Left renal cortex interstitium (tissue), 4 donors: ENCODE results near the gene NEK5. TPM values are rescaled to one million over a fixed set of nuclear protein-coding genes. Genes with fewer than 3 reads are reported as not detected.
"Not testable (repeated sequence)": the region's sequence is repeated elsewhere in the genome, so short reads cannot be mapped to it uniquely, and the experiment has no call there.

ENCODE experiments used
- DNase-seq, 4 donors: peaks; one replicate each; pipeline ENCODE4 v3.0.0-alpha.2; 2013; ENCODE audit warnings: low read depth in 4 of 4, low spot score in 2 of 4, missing footprints in 1 of 4
- polyA plus RNA-seq, 4 donors: library from polyadenylated mRNA; unstranded; fragments of 120-200 nt; gene quantifications; one replicate each; pipeline ENCODE4 v1.2.1, GENCODE V29; 2013; ENCODE audit not compliant: insufficient read length in 4 of 4

The NEK5 gene
- polyA plus RNA-seq, 4 donors, result 2.4 to 6.7 (median 4.1) TPM

DNA sequence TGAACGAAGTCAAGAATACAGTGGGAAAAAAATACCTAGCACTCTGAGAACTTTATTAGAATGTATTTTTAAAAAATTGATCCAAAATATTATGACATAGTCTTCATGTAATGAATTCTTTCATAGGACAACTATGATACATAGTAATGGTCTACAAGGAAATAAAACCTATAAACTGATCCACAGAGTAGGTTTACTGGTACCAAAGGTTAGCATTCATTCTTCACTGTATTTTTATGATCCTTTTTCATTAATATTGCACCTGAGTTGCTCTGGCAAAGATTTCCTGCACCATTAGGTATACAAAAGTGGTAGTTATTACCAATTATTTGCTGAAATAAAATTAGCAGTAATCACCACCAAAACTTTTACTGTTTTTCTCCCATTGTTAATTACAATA is 26.3 kb upstream of the NEK5 start:
- DNase-seq, result no peak

DNA sequence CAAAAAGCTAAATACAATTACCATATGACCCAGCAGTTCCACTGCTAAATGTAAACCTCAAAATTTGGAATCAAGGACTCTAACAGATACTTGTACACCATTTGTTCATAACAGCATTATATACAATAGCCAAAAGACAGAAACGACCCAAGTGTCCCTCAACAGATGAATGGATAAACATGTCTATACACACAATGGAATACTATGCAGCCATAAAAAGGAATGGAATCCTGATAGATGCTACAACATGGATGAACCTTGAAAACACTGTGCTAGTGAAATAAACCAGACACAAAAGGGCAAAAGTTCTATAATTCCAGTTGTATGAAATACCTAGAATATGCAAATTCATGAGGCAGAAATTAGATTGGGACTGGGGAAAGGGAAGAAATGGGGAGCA is 18.4 kb upstream of the NEK5 start:
- DNase-seq, result no peak

DNA sequence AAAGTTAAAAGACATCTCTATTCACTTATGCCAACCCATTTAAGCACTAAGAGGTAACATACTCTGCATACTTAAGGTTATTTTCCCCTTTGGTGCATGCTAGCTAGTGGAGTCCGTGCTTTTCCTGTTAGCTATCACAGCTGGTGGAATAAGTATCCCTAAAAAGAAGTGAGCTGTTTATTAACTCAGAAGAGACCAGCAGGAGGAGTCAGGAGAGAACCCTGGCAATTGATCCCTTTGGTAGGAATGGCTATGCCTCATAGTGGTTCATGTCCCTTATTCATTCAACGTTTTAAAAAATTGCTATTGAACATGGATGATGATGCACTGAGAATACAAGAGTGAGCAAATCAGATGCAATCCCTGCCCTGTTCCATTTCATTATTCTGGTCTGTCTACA is 12.4 kb upstream of the NEK5 start:
- no peak for DNase-seq

DNA sequence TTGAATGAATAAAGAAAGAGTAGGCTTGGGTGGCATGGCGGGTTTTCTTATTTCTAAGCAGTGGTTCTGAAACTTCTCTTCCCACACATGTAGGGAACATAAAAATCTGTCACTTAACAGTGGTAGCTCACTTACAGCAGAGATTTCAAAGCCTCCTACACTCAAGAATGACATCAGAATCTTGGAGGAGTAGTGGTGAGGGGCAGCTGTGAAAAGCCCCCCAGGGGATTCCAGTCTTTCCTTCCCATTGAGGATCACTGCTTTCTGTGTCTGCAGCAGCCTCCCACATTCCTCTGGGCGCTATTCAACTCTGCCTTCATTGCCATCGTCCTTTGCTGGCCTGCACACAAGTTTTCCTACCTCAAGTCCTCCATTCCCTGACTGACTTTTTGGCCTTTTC is 8.6 kb upstream of the NEK5 start:
- DNase-seq, result no peak

DNA sequence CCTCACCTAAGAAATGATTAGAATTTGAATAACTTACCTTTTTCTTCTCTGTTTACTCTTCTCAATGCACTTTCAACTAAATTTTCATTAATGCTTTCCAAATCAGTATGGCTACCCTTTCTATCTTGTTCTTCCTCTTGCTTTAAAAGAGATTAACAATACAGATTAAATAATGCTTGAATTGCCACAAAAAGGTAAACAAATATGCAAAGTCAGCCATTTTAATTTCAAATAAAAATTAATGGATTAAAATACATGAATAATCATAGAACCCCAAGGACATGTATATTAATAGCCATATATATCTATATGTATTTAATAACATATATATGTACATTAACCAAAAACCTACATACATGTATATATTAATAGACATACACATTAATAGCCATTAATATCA is 7.9 kb upstream of the NEK5 start:
- no peak for DNase-seq

DNA sequence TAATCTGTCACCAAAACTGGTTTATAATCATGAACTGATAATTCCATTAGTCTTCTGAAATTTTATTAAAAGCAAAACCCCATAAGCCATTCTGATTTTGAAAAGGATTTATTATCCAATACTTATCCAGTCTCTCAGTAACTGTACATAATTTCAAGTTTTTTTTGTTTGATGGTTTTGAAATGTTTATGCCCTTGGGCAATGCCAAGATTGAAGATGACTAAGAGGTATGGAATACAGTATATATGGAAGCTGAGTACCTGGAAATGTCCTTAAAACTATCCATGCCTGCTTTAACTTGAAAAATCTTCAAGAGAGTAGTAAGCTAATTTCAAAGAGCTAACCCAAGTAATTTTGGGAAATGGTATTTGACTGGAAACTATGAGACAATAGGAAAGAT is 1.8 kb upstream of the NEK5 start:
- DNase-seq, result no peak

DNA sequence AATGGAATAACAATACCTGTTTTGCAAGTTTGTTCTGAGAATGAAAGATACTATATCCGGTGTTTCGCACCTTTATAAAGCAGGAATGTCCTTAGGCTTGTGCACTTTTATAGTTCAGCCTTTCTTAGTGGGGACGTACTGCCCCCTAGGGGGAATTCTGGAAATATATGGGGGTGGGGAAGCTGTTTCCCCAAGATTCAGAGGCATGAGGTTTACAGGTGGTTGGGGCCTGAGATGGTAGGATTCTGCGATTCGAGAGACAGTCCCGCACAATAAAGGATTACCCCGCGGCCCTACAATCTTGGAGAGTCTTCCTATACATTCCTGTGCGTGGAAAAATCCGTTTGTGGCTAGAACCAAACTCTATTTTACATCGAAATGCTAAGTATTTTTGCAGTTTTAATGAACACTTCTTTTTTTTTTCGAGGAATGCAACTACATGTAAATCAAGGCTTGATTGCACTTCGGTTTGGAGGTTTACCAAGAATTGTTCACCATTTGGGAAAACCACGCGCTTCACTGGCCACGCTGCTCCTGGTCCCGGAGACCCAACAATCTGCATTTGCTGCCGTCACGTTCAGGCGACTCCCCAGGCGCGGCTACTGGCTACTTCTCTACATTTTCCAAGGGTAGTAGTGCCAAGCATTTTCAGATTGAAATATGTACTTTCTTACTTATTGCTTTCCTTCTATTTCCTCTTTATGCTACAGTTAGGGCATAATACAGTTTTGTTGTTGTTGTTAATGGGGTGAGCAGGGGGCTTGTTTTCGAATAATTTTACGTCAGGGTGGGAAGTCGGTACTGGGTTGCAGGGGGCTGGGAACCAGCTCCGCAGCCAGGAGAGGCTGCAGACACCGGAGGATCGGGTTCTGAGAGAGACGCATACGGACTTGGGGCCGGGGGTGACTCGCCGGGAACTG is 830 bp downstream of the NEK5 start:
- DNase-seq, result peak; percentile 63 to 76 (median 74)

DNA sequence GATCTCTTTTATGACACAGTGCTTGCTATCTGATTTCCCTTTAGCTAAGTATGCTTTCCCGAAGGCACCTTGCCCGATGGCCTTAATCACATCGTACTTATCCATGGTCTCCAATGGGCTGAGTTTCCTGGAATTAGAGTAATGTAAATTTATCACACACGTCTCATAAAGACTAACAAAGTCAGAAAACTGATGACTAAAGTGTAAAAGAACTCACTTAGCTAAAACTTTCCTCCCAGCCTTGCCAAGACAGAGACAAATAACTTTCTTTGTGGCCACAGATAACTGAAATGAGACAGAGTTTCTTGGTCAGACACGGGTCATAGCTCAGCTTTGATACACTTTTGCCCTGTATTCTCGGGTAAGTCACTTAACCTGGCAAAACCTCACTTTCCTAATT is 1.5 kb downstream of the NEK5 start:
- DNase-seq, result no peak

DNA sequence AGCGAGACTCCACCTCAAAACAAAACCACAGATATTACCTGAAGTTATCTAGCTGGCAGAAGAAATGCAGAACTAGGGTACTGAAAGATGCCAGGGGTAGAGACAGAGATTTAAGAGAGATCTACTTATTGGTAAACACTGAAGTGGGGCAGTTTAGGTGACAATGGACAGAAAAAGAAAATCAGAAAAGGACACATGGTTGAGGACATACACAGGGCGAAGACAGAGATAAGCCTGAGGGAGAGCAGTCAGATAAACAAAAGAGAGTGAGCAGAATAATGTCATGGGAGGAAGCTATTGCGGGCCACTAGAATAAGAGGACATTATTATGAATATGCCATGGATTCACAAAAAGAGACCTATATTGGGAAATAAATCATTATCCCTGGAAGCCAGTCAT is 3.3 kb downstream of the NEK5 start:
- no peak for DNase-seq

DNA sequence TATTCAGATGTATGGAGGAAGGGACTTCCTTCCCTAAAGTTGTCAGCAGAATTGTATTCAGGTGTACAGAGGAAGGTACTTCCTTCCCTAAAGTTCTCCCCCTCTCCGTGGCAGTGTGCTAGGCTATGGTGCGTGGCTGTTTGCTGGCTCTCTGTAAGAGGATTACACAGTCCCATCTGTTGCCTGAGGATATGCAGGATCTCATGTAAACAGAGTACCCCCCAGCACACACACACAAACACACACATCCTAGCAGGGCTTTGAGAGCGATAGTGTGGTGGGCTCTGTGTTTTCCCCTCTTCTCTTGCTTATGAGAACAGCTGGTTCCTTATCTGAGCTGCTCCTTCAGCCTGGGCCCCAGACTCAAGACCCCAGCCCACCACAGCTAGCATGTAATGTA is 10.3 kb downstream of the NEK5 start:
- no peak for DNase-seq

DNA sequence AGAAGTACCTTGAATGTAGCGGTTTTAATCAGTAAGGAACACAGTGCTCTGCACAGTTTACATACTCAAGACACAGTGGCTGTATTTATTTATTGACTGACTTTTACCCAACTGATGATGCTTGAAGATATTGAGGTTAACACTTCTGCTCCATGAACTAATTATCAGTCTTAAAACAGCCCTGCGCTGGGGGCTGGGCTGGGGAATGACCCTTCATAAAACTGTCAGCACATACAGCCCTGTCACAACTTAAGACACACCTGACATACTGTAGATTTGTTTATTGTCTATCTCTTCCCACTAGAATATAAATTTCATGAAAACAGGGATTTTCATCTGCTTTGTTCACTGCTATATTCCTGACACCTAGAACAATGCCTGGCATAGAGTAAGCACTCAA is 10.8 kb downstream of the NEK5 start:
- no peak for DNase-seq

DNA sequence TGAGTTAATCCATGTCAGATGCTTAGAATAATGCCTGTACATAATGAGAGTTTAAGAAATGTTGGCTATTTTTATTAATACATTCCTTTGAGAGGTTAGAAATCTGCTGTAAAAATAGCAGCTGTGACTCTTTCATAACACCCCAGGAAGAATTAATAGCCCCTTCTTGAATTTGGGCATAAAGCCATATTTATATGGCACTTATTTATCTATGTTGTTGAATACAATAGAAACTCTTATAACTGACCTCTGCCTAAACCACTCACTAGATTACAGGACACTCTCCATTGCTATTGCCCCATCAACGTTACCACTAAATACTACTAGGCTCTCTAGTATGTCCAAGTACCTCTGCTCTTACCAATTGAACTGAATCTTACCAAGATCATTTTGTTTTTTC is 16.3 kb downstream of the NEK5 start:
- DNase-seq, result no peak

DNA sequence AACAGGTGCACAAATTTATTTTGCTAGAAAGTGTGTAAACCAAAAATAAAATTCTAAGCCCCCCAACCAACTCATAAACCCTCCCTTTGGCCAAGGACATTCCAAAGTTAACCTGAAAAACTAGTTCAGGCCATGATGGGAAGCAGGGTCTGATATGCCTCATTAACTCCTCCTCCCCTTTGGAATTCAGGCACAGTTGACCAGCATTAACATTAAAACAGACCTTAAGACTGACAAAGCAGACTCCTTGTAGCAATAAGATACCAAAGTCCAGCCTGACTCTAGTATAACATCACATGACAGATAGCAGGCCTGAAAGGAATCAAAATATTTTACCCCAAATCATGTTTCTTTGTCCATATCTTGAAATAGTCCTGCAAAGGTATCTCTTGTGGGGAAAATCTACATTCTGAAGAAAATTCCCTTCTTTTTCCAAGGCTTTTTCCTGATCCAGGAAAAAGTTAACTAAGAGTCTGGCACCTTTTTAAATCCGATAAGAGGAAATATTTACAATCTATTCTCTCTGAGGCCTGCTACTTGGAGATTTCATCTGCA is 19.7 kb downstream of the NEK5 start:
- DNase-seq, result peak; percentile 13 to 47 (median 22)

DNA sequence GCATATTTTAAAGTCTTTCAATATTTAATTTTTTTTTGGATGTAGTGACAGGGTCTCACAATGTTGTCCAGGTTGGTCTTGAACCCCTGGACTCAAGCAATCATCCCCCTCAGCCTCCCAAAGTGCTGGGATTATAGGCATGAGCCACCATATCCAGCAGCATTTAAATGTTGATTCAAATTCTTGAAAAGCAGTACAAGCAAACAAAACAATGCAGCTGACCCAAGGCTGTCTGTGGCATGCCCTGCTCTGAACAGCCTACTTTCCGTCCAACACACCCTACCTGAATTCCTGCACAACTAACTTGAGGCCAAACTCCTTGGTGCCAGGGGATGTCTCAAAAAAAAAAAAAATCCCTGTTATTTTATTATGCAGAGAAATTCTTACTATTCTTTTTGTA is 23.0 kb downstream of the NEK5 start:
- no peak for DNase-seq

DNA sequence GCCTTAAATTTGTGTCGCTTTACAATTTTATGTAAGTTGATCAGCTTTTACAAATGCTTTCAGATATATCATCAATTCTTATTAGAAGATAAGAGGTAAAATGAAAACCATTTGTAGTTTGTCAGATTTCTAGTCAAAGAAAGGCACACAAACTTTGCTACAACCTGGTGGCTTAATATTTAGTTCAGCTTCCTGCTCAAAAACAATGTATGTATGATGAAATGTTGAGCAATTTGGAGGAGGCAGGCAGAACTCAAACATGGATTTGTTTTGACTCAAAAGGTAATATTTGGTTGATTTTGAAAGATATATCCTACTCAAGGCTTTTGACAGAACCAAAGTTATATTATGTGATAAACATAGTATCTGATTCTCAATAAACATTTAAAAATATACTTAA is 24.2 kb downstream of the NEK5 start:
- DNase-seq, result no peak

DNA sequence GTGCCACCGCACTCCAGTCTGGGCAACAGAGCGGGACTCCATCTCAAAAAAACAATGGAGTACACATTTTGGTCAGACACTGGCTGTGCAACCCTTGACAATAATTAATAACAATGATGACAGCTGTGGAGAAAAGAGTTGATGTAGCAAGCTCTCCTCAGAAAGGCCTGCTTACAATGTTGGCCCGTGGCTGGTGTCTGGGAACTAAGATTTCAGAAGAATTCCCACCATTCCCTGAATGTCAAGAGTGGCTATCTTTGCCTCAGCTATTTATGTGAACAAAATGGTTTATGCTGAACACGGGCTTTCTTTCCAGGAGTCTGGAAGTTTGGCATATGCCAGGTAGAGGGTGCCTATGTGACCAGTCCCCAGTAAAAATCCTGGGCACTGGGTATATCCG is 25.5 kb downstream of the NEK5 start:
- no peak for DNase-seq

DNA sequence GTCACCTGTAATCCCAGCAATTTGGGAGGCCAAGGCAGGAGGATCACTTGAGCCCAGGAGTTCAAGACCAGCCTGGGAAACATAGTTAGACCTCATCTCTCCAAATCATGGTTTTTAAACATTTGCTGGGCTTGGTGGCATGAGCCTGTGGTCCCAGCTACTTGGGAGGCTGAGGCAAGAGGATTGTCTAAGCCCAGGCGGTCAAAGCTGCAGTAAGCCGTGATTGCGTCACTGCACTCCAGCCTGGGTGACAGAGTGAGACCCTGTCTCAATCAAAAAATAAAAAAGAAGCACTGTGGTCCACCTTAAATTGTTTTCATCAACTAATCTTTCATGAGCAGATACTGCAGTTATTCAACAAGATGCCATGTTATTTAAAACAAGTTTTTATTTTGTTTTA is 26.4 kb downstream of the NEK5 start:
- not testable (repeated sequence) for DNase-seq

DNA sequence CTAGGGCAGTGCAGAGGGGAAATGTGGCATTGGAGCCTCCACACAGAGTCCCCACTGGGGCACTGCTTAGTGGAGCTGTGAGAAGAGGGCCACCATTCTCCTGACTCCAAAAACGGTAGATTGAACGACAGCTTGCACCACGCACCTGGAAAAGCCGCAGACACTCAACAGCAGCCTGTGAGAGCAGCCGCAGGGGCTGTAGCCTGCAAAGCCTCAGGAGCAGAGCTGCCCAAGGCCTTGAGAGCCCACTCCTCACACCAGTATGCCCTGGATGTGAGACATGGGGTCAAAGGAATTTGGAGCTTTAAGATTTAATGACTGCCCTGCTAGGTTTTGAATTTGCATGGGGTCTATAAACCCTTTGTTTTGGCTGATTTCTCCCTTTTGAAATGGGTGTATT is 31.7 kb downstream of the NEK5 start:
- no peak for DNase-seq

DNA sequence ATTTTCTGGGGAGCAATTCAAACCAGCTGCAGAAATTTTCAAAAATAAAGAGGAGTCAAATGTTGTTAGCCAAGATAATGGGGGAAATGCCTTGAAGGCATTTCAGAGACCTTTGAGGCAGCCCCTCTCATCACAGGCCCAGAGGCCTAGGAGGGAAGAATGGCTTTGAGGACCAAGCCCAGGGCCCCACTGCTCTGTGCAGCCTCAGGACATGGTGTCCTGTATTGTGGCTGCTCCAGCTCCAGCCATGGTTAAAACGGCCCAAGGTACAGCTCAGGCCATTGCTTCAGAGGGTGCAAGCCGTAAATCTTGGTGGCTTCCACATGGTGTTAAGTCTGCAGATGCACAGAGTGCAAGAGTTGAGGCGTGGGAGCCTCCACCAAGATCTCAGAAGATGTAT is 32.1 kb downstream of the NEK5 start:
- no peak for DNase-seq

DNA sequence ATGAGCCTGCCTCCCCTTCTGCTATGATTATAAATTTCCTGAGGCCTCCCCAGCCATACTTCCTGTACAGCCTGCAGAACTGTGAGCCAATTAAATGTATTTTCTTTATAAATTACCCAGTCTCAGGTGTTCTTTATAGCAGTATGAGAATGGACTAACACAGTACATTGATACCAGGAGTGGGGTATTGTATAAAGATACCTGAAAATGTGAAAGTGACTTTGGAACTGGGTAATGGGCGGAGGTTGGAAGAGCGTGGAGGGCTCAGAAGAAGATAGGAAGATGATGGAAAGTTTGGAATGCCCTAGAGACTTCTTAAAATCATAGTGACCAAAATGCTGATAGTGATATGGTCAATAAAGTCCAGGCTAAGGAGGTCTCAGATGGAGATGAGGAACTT is 32.8 kb downstream of the NEK5 start:
- no peak for DNase-seq

DNA sequence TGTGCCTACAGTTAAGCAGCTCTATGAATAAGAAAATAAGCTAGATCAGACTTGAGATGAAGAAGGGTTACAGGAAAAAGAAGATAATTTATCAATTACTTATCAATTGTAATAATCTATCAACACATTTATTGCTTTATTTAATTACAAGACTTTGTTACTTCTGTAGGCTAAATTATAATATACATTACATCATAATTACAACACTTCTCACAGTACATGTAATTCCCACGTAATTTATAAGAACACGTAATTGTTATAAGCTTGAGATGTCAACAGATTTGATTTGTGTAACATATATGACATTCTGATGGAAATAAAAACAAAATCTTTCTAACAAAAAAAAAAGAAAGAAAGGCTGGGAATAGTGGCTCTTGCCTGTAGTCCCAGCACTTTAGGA is 36.8 kb downstream of the NEK5 start:
- DNase-seq, result no peak

DNA sequence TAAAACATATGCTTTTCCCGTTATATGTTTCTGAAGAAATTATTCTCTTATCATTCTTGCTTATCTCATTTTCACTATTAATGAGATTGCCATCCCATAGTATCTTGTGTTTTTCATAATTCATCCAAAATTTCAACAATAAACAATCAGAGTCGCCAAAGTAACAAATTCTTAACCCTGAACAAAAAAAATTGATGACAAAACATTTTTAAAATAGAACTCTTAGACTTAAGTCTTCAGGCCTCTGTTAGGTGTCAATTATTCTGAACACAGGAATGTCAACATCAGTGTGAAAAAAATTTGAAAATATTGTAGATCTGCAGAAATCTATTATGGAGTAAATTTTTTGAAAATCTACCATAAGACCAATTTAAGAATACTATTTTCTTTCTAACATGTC is 37.4 kb downstream of the NEK5 start:
- DNase-seq, result no peak

DNA sequence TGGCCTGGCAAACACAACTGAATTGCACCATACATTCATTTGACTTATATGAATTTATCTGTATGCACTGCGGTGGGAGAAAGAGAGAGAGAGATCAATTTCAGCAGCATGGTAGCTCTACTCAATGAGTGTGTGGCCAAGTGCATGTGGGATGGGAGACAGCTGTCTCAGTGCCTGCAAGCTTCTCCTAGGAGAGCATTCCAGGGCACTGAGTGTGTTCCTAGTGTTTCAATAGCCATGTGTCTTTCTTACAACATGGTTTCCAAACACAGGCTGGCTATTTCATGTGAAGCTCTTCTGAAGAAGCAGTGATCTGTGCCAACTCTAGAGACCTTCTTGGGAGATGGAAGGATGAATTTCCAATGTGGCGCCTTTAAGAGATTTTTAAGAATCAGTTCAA is 43.5 kb downstream of the NEK5 start:
- no peak for DNase-seq
